ENCODE data around the gene PACC1. TPM values are rescaled to one million over a fixed set of nuclear protein-coding genes. Genes with fewer than 3 reads are reported as not detected.

Gene PACC1
- total RNA-seq, 4 donors from 2014 or later, result 2.2 to 5.0 (median 3.7) TPM

- WGBS, result 72% methylated on average over 5 of the region's 5 CpGs
- intact Hi-C loops (cut with DNase I), result loop anchor here (5.0 kb wide), 1 partner anchor 92 kb away; no protein-coding TSS in a partner anchor
Measured at GRCh38 chr1:212459656-212460055, 45.0 kb upstream of the PACC1 start.

GRCh38 chr1:212458817-212459216 lies 44.1 kb upstream of the PACC1 start:
- intact Hi-C loops (cut with DNase I), result loop anchor here (5.0 kb wide), 1 partner anchor 92 kb away; no protein-coding TSS in a partner anchor

More at GRCh38 chr1:212459656-212460055, 45.0 kb upstream of the PACC1 start:
- TF ChIP-seq CTCF (IDR thresholded peaks at IDR 0.05), result no peak
- no peak for TF ChIP-seq EP300 (IDR thresholded peaks at IDR 0.05)
- no peak for TF ChIP-seq POLR2A (IDR thresholded peaks at IDR 0.05; ENCODE audit: low read depth)
- no peak for TF ChIP-seq POLR2AphosphoS5 (IDR thresholded peaks at IDR 0.05)
- H3K4me1 ChIP-seq, result peaks cover 7 to 17% (median 13%) of the 10 kb centered on the region in 4 donors
- H3K9me3 ChIP-seq, result no peaks in the 10 kb centered on the region
- H3K27me3 ChIP-seq, result no peaks in the 10 kb centered on the region
- H3K4me3 ChIP-seq, result no peak overlapping the region
- no peak for DNase-seq (ENCODE audit: extremely low spot score)
- H3K27ac ChIP-seq (replicated peaks in 1 of 4), result no peak overlapping the region
- no peaks in the 10 kb centered on the region for H3K36me3 ChIP-seq

GRCh38 chr1:212457740-212458338 lies 43.2 kb upstream of the PACC1 start:
- no peak for DNase-seq (ENCODE audit: extremely low spot score)
- Histone ChIP-seq H3K9me3 (no peaks in the 10 kb centered on the region), H3K4me1 (peaks cover 16 to 29% (median 26%) of the 10 kb centered on the region in 4 donors), H3K27me3 (no peaks in the 10 kb centered on the region), H3K4me3 (no peak overlapping the region), H3K27ac (replicated peaks in 1 of 4) (no peak overlapping the region), H3K36me3 (no peaks in the 10 kb centered on the region)
- 59% methylated on average over 8 of the region's 8 CpGs for WGBS
- peak; percentile 22 to 47 (median 28) for TF ChIP-seq CTCF (IDR thresholded peaks at IDR 0.05)
- TF ChIP-seq POLR2A (IDR thresholded peaks at IDR 0.05; ENCODE audit: low read depth), result no peak
- intact Hi-C loops (cut with DNase I), result loop anchor here (2.0 to 5.0 kb wide), 2 partner anchors 91 to 387 kb away; no protein-coding TSS in a partner anchor

More at GRCh38 chr1:212458817-212459216, 44.1 kb upstream of the PACC1 start:
- Histone ChIP-seq H3K9me3 (no peaks in the 10 kb centered on the region), H3K27ac (replicated peaks in 1 of 4) (no peak overlapping the region), H3K27me3 (no peaks in the 10 kb centered on the region), H3K4me3 (no peak overlapping the region), H3K4me1 (peaks cover 7 to 20% (median 16%) of the 10 kb centered on the region in 4 donors), H3K36me3 (no peaks in the 10 kb centered on the region)
- 35% methylated on average over 1 of the region's 1 CpG for WGBS
- DNase-seq (ENCODE audit: extremely low spot score), result no peak
- TF ChIP-seq EP300 (IDR thresholded peaks at IDR 0.05) (no peak), CTCF (IDR thresholded peaks at IDR 0.05) (no peak), POLR2AphosphoS5 (IDR thresholded peaks at IDR 0.05) (no peak)

GRCh38 chr1:212455803-212456528 lies 41.3 kb upstream of the PACC1 start:
- peak; percentile 97 for DNase-seq (ENCODE audit: extremely low spot score)
- Histone ChIP-seq H3K36me3 (no peaks in the 10 kb centered on the region), H3K27ac (replicated peaks in 1 of 4) (peak overlapping the region; percentile 56 to 75 (median 68)), H3K4me1 (peaks cover 27 to 39% (median 37%) of the 10 kb centered on the region in 4 donors), H3K4me3 (peak overlapping the region in 1 of 4 donors; percentile 8), H3K9me3 (no peaks in the 10 kb centered on the region), H3K27me3 (no peaks in the 10 kb centered on the region)
- intact Hi-C loops (cut with DNase I), result loop anchor here (2.0 to 5.0 kb wide), 2 partner anchors 89 to 385 kb away; no protein-coding TSS in a partner anchor
- 41% methylated on average over 8 of the region's 10 CpGs for WGBS
- no peak for TF ChIP-seq EP300 (IDR thresholded peaks at IDR 0.05)
- TF ChIP-seq POLR2A (IDR thresholded peaks at IDR 0.05; ENCODE audit: low read depth), result no peak
- TF ChIP-seq CTCF (IDR thresholded peaks at IDR 0.05), result peak in 2 of 3 experiments; percentile 98 to 99
- TF ChIP-seq POLR2AphosphoS5 (IDR thresholded peaks at IDR 0.05), result peak in 1 of 2 donors; percentile 32
